NB4 (cell line): Measurements from ENCODE around the gene WDR81.
"Not testable (repeated sequence)": the region's sequence is repeated elsewhere in the genome, so short reads cannot be mapped to it uniquely, and the experiment has no call there.

Experiments used
- DNase-seq: peaks from one replicate; pipeline ENCODE4 v3.0.0; 2010; ENCODE audit warnings: low read depth
- H3K4me3 ChIP-seq: one replicate; pipeline ENCODE4 v1.5.1; 2011; ENCODE audit warnings: mild to moderate bottlenecking, low read depth, low read length, moderate library complexity
- CTCF ChIP-seq: IDR thresholded peaks from one replicate; pipeline ENCODE4 v1.5.1; 2012; ENCODE audit warnings: low read depth, low read length
- MAX ChIP-seq: IDR thresholded peaks from 2 replicates; pipeline ENCODE4 v1.6.1; 2011; ENCODE audit warnings: low read depth, low read length
- MYC ChIP-seq: IDR thresholded peaks from 2 replicates; pipeline ENCODE4 v1.6.1; 2011; ENCODE audit warnings: low read depth, low read length
- POLR2A ChIP-seq: IDR thresholded peaks from 2 replicates; pipeline ENCODE4 v1.6.1; 2011; ENCODE audit warnings: mild to moderate bottlenecking; ENCODE audit not compliant: insufficient read length; ENCODE audit errors: extremely low read depth

The WDR81 gene

GRCh38 chr17:1724351-1724868 lies at the start of gene WDR81:
Gene WDR81, plus strand, starts transcription at chr17:1724704. Its CDS starts 256 bp downstream, at chr17:1724960.
- TF ChIP-seq MAX = peak; percentile 99
- TF ChIP-seq MYC = peak; percentile 94
- no peak for TF ChIP-seq CTCF
- DNase-seq = peak; percentile 87
- H3K4me3 ChIP-seq = peak within 1 kb of the TSS; percentile 62

- no peak overlapping the region for H3K4me3 ChIP-seq
- TF ChIP-seq POLR2A (no peak), MAX (no peak), MYC (no peak), CTCF (no peak)
- DNase-seq = no peak
Observed at GRCh38 chr17:1676401-1676800, 48.1 kb upstream of the WDR81 start.

GRCh38 chr17:1683459-1683858 lies 41.0 kb upstream of the WDR81 start:
- peak; percentile 21 for DNase-seq
- TF ChIP-seq POLR2A (no peak), CTCF (no peak), MAX (no peak), MYC (no peak)
- peak overlapping the region; percentile 85 for H3K4me3 ChIP-seq

DNA sequence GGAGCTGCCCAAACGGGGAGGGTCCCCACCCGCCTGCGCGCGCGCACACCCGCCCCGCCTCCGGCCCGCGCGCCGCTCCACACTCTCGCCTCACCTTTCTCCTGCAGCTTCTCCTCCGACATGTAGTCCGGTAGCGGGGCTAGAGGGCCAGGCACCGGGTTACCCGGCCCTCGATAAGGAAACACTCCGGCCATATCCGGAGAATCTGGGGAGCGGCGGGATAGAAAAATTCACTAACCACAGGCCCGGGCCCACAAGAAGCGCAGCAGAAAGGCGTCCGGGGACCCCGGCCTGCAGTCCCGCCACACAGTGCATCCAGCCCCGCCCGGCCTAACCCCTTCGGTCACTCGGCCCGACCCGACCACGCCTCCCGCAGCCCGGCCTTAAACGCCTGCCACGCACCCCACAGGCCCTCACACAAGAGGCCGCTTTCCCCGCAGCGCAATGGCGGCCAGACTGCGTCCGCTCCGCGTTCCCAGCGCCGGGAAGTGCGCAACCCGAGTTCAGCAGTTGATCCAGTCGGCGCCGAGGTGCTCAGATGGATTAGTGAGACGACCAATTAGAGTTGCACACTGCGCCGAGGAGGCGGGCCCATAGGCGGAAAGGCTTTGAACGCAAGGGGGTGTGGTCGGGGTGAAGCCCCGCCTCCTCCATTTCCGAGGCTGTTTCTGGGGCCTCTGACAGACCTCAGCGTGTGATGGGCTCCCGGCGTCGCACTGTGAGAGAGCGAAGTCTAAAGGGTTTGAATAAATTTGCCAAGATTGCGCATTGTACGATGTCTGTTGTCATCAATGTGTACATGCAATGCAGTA lies 39.9 kb upstream of the WDR81 start, which contains the start of gene PRPF8:
Gene PRPF8, minus strand, starts transcription at position 490 of the 812 bp plus-strand sequence. Its CDS starts 296 bp downstream, at position 194.
- H3K4me3 ChIP-seq = peak within 1 kb of the TSS; percentile 85
- DNase-seq = peak; percentile 94
- peak; percentile 16; the same call in 1 of the 2 replicates for TF ChIP-seq MAX
- TF ChIP-seq CTCF = no peak
- peak; percentile 54 for TF ChIP-seq MYC
- peak; percentile 76 for TF ChIP-seq POLR2A

GRCh38 chr17:1686086-1686485 lies 38.4 kb upstream of the WDR81 start:
- no peak for TF ChIP-seq CTCF
- TF ChIP-seq POLR2A = no peak
- no peak for TF ChIP-seq MYC
- no peak for TF ChIP-seq MAX
- no peak for DNase-seq
- no peak overlapping the region for H3K4me3 ChIP-seq

GRCh38 chr17:1688405-1688804 lies 36.1 kb upstream of the WDR81 start:
- not testable (repeated sequence) for DNase-seq, H3K4me3 ChIP-seq
